ENCODE results near the gene CYBC1. TPM values are rescaled to one million over a fixed set of nuclear protein-coding genes. Genes with fewer than 3 reads are reported as not detected.

CYBC1 gene
- total and polyA plus RNA-seq, 4 donors: 23.2 to 45.6 (median 34.9) TPM

DNA sequence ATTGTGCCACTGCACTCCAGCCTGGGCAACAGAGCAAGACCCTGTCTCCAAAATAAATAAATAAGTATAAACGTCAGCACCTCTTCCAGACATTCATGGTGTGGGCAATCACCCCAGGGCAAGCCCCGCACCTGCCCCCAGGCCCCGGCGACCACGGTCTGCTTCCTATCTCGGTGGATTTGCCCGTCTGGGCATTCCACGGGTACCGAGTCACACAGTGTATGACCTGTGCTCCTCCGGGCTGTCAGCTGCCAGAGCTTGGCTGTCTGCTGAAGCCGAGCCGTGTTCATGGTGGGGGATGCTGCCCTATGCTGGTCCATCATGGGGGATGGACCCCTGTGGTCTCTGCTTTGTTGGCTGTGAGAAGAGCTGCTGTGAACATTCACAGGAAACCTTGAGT is 15.4 kb downstream of the CYBC1 start (continued):
- TF ChIP-seq, protein P1, sequence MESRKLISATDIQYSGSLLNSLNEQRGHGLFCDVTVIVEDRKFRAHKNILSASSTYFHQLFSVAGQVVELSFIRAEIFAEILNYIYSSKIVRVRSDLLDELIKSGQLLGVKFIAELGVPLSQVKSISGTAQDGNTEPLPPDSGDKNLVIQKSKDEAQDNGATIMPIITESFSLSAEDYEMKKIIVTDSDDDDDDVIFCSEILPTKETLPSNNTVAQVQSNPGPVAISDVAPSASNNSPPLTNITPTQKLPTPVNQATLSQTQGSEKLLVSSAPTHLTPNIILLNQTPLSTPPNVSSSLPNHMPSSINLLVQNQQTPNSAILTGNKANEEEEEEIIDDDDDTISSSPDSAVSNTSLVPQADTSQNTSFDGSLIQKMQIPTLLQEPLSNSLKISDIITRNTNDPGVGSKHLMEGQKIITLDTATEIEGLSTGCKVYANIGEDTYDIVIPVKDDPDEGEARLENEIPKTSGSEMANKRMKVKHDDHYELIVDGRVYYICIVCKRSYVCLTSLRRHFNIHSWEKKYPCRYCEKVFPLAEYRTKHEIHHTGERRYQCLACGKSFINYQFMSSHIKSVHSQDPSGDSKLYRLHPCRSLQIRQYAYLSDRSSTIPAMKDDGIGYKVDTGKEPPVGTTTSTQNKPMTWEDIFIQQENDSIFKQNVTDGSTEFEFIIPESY (IDR thresholded peaks at IDR 0.05): no peak
- TF ChIP-seq, protein P2, sequence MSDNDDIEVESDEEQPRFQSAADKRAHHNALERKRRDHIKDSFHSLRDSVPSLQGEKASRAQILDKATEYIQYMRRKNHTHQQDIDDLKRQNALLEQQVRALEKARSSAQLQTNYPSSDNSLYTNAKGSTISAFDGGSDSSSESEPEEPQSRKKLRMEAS (IDR thresholded peaks at IDR 0.05): no peak
- TF ChIP-seq, protein P3, sequence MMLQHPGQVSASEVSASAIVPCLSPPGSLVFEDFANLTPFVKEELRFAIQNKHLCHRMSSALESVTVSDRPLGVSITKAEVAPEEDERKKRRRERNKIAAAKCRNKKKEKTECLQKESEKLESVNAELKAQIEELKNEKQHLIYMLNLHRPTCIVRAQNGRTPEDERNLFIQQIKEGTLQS (IDR thresholded peaks at IDR 0.05): no peak

DNA sequence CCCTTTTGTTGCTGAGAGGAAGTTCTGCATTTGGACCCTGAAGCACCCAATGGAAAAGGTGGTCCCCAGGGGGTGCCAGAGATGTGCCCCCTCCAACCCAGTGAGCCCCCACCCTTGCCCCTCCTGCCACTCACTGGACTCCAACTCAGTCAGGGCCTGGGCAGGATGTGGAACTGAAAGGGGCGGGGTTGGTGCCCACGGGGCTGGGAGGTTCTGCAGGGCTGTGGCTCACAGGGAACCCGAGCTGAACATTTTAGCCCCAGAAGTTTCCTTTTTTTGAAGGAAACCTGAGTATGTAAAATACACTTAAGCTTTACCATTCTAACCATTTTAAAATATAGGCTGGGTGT is 16.4 kb downstream of the CYBC1 start:
- Histone ChIP-seq H3K9me3 (ENCODE audit: control insufficient read depth in 4 of 4, low read length in 3 of 4) (no peaks in the 10 kb centered on the region), H3K4me1 (ENCODE audit: control insufficient read depth in 4 of 4, insufficient read depth in 4 of 4, low read length in 3 of 4) (peaks cover 4 to 14% (median 7%) of the 10 kb centered on the region in 4 donors), H3K27me3 (ENCODE audit: control insufficient read depth in 4 of 4, insufficient read depth in 4 of 4, low read length in 3 of 4) (no peaks in the 10 kb centered on the region), H3K27ac (ENCODE audit: low read depth in 1 of 2, low read length in 2 of 2) (no peak overlapping the region), H3K4me3 (ENCODE audit: low read depth in 1 of 3, low read length in 3 of 3) (no peak overlapping the region), H3K9ac (ENCODE audit: low read depth in 1 of 2, low read length in 2 of 2) (no peak overlapping the region), H3K36me3 (ENCODE audit: control insufficient read depth in 4 of 4, insufficient read depth in 3 of 4, low read depth in 1 of 4, low read length in 3 of 4) (peaks cover 0 to 9% (median 6%) of the 10 kb centered on the region in 4 donors)
- no peak for DNase-seq (ENCODE audit: low spot score)
- 69% methylated on average over 3 of the region's 3 CpGs for WGBS
- TF ChIP-seq TAF1 (conservative IDR thresholded peaks at IDR 0.05) (no peak), GABPA (IDR thresholded peaks at IDR 0.05 in 1 of 2, conservative IDR thresholded peaks at IDR 0.05 in 1 of 2) (no peak), HNF4A (conservative IDR thresholded peaks at IDR 0.05) (no peak), FOXA2 (IDR thresholded peaks at IDR 0.05) (no peak), NR2F2 (IDR thresholded peaks at IDR 0.05) (no peak), SP1 (IDR thresholded peaks at IDR 0.05) (no peak), RXRA (IDR thresholded peaks at IDR 0.05) (no peak), EGR1 (IDR thresholded peaks at IDR 0.05; ENCODE audit: low read depth in 2 of 2) (no peak), RAD21 (IDR thresholded peaks at IDR 0.05) (no peak), FOXA1 (IDR thresholded peaks at IDR 0.05) (no peak), YY1 (IDR thresholded peaks at IDR 0.05) (no peak), HNF4G (IDR thresholded peaks at IDR 0.05) (no peak)
- TF ChIP-seq, protein P2 (IDR thresholded peaks at IDR 0.05): no peak
- TF ChIP-seq, protein P4, sequence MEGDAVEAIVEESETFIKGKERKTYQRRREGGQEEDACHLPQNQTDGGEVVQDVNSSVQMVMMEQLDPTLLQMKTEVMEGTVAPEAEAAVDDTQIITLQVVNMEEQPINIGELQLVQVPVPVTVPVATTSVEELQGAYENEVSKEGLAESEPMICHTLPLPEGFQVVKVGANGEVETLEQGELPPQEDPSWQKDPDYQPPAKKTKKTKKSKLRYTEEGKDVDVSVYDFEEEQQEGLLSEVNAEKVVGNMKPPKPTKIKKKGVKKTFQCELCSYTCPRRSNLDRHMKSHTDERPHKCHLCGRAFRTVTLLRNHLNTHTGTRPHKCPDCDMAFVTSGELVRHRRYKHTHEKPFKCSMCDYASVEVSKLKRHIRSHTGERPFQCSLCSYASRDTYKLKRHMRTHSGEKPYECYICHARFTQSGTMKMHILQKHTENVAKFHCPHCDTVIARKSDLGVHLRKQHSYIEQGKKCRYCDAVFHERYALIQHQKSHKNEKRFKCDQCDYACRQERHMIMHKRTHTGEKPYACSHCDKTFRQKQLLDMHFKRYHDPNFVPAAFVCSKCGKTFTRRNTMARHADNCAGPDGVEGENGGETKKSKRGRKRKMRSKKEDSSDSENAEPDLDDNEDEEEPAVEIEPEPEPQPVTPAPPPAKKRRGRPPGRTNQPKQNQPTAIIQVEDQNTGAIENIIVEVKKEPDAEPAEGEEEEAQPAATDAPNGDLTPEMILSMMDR (IDR thresholded peaks at IDR 0.05; ENCODE audit: low read depth, low read length, missing input control): no peak
- TF ChIP-seq, protein P3 (IDR thresholded peaks at IDR 0.05): no peak
- TF ChIP-seq, protein P1 (IDR thresholded peaks at IDR 0.05): no peak
- TF ChIP-seq, protein P5, sequence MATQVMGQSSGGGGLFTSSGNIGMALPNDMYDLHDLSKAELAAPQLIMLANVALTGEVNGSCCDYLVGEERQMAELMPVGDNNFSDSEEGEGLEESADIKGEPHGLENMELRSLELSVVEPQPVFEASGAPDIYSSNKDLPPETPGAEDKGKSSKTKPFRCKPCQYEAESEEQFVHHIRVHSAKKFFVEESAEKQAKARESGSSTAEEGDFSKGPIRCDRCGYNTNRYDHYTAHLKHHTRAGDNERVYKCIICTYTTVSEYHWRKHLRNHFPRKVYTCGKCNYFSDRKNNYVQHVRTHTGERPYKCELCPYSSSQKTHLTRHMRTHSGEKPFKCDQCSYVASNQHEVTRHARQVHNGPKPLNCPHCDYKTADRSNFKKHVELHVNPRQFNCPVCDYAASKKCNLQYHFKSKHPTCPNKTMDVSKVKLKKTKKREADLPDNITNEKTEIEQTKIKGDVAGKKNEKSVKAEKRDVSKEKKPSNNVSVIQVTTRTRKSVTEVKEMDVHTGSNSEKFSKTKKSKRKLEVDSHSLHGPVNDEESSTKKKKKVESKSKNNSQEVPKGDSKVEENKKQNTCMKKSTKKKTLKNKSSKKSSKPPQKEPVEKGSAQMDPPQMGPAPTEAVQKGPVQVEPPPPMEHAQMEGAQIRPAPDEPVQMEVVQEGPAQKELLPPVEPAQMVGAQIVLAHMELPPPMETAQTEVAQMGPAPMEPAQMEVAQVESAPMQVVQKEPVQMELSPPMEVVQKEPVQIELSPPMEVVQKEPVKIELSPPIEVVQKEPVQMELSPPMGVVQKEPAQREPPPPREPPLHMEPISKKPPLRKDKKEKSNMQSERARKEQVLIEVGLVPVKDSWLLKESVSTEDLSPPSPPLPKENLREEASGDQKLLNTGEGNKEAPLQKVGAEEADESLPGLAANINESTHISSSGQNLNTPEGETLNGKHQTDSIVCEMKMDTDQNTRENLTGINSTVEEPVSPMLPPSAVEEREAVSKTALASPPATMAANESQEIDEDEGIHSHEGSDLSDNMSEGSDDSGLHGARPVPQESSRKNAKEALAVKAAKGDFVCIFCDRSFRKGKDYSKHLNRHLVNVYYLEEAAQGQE (IDR thresholded peaks at IDR 0.05): no peak

Measured in liver (tissue), 9 donors.